ENCODE data around the gene SEC14L2. TPM values are rescaled to one million over a fixed set of nuclear protein-coding genes. Genes with fewer than 3 reads are reported as not detected.

The SEC14L2 gene
- total and polyA plus RNA-seq, 2 donors (not counting 3 experiments of a cell fraction or from before 2014, with no cell fraction given), result 22.5 to 28.8 TPM

GRCh38 chr22:30385942-30386341, 10.9 kb upstream of the SEC14L2 start:
- POLR2A ChIA-PET, result no interaction called here
- H4K20me1 ChIP-seq (replicated peaks; ENCODE audit: control insufficient read depth, extremely low read depth, insufficient read depth, low read length), result no peaks in the 10 kb centered on the region
- no peak overlapping the region for H3K9ac ChIP-seq (replicated peaks; ENCODE audit: extremely low read depth, insufficient read depth, low read length)
- no peak overlapping the region for H3K4me2 ChIP-seq (ENCODE audit: insufficient read depth, low read length)
- intact Hi-C loops (cut with micrococcal nuclease), result loop anchor here (2.0 kb wide), 1 partner anchor 277 kb away; no protein-coding TSS in a partner anchor
- no peak for FAIRE-seq
- H3K27ac ChIP-seq (ENCODE audit: insufficient read depth, low read depth, low read length), result no peak overlapping the region
- no TSS peak for BruUV-seq (replicated peaks)
- H3K36me3 ChIP-seq (ENCODE audit: control insufficient read depth in 2 of 2, extremely low read depth in 1 of 2, insufficient read depth in 2 of 2, low read length in 2 of 2), result peaks cover 0 to 8% of the 10 kb centered on the region in 2 experiments
- H3K4me3 ChIP-seq (replicated peaks in 1 of 3; ENCODE audit: insufficient read depth in 1 of 3, low read depth in 1 of 3, low read length in 3 of 3), result no peak overlapping the region
- no peaks in the 10 kb centered on the region for H3K79me2 ChIP-seq (ENCODE audit: control insufficient read depth, insufficient read depth, low read length)
- no peaks in the 10 kb centered on the region for H3K9me3 ChIP-seq (replicated peaks; ENCODE audit: control insufficient read depth, insufficient read depth, low read length)
- no peak for DNase-seq (ENCODE audit: low read depth, low spot score)
- no peak overlapping the region for H2AFZ ChIP-seq (ENCODE audit: low read depth, low read length)
- TF ChIP-seq JUN (IDR thresholded peaks at IDR 0.05; ENCODE audit: borderline replicate concordance, insufficient read depth, insufficient read length, low read depth) (no peak), POLR2A (IDR thresholded peaks at IDR 0.05; ENCODE audit: low read depth, low read length) (no peak)
- H3K9me1 ChIP-seq (replicated peaks; ENCODE audit: control insufficient read depth, extremely low read depth, insufficient read depth, low read length), result no peaks in the 10 kb centered on the region
- dilution Hi-C loops (cut with MboI; ENCODE audit: extremely low pct_ligation_motif_present, low sequenced_read_pairs), result no loop called here
- no peaks in the 10 kb centered on the region for H3K27me3 ChIP-seq (ENCODE audit: control insufficient read depth in 2 of 2, insufficient read depth in 2 of 2, low read length in 2 of 2)
- CTCF ChIA-PET, result interaction anchor here (2.3 to 2.7 kb wide), 2 partner anchors 12 to 98 kb away, joined by 29 to 32 read pairs; partner anchors contain the start of gene SEC14L2
- H3K4me1 ChIP-seq (ENCODE audit: control insufficient read depth, extremely low read depth, insufficient read depth, low read length), result peaks cover 10% of the 10 kb centered on the region

GRCh38 chr22:30386608-30386959, 10.2 kb upstream of the SEC14L2 start:
- Histone ChIP-seq H3K79me2 (ENCODE audit: control insufficient read depth, insufficient read depth, low read length) (no peaks in the 10 kb centered on the region), H3K9me3 (replicated peaks; ENCODE audit: control insufficient read depth, insufficient read depth, low read length) (no peaks in the 10 kb centered on the region), H3K4me3 (replicated peaks in 1 of 3; ENCODE audit: insufficient read depth in 1 of 3, low read depth in 1 of 3, low read length in 3 of 3) (peak overlapping the region; percentile 36 to 70 (median 43)), H3K27me3 (ENCODE audit: control insufficient read depth in 2 of 2, insufficient read depth in 2 of 2, low read length in 2 of 2) (no peaks in the 10 kb centered on the region), H3K4me2 (ENCODE audit: insufficient read depth, low read length) (peak overlapping the region; percentile 52), H4K20me1 (replicated peaks; ENCODE audit: control insufficient read depth, extremely low read depth, insufficient read depth, low read length) (no peaks in the 10 kb centered on the region), H3K27ac (ENCODE audit: insufficient read depth, low read depth, low read length) (peak overlapping the region; percentile 20), H3K36me3 (ENCODE audit: control insufficient read depth in 2 of 2, extremely low read depth in 1 of 2, insufficient read depth in 2 of 2, low read length in 2 of 2) (peaks cover 0 to 5% of the 10 kb centered on the region in 2 experiments), H3K4me1 (ENCODE audit: control insufficient read depth, extremely low read depth, insufficient read depth, low read length) (peaks cover 14% of the 10 kb centered on the region), H2AFZ (ENCODE audit: low read depth, low read length) (peak overlapping the region; percentile 68), H3K9ac (replicated peaks; ENCODE audit: extremely low read depth, insufficient read depth, low read length) (peak overlapping the region; percentile 20), H3K9me1 (replicated peaks; ENCODE audit: control insufficient read depth, extremely low read depth, insufficient read depth, low read length) (no peaks in the 10 kb centered on the region)
- no TSS peak for BruUV-seq (replicated peaks)
- DNase-seq (ENCODE audit: low read depth, low spot score), result no peak
- no peak for TF ChIP-seq GATA2 (IDR thresholded peaks at IDR 0.05; ENCODE audit: insufficient read depth, insufficient read length, low read depth, low read length)
- no peak for TF ChIP-seq POLR2A (IDR thresholded peaks at IDR 0.05; ENCODE audit: low read depth, low read length)
- TF ChIP-seq FOS (IDR thresholded peaks at IDR 0.05; ENCODE audit: borderline replicate concordance, insufficient read depth, low read length), result no peak
- ChIA-PET POLR2A (no interaction called here), CTCF (interaction anchor here (0.6 to 3.5 kb wide), 17 partner anchors 11 to 435 kb away, joined by 3 to 133 read pairs (median 8); partner anchors contain the start of genes CASTOR1, CCDC157, MTFP1 and SEC14L2)
- intact Hi-C loops (cut with micrococcal nuclease), result loop anchor here (2.0 kb wide), 1 partner anchor 278 kb away; no protein-coding TSS in a partner anchor
- no peak for FAIRE-seq
- dilution Hi-C loops (cut with MboI; ENCODE audit: extremely low pct_ligation_motif_present, low sequenced_read_pairs), result no loop called here

Data from endothelial cell of umbilical vein (primary cell).